Stomach smooth muscle (tissue), 2 donors: ENCODE measurements around the gene HYLS1.

Source experiments
- H3K27ac ChIP-seq: one replicate; pipeline ENCODE4 v1.7.0; 2013; ENCODE audit warnings: mild to moderate bottlenecking, low read length, inconsistent platforms
- H3K27me3 ChIP-seq, 2 donors: one replicate each; pipeline ENCODE4 v1.7.0; 2013; ENCODE audit warnings: low read length in 2 of 2; ENCODE audit not compliant: insufficient read depth in 2 of 2, control insufficient read depth in 1 of 2
- H3K36me3 ChIP-seq, 2 donors: one replicate each; pipeline ENCODE4 v1.7.0; 2013; ENCODE audit warnings: low read length in 2 of 2; ENCODE audit not compliant: control insufficient read depth in 2 of 2, insufficient read depth in 2 of 2
- H3K4me1 ChIP-seq: one replicate; pipeline ENCODE4 v1.7.0; 2013; ENCODE audit warnings: low read length; ENCODE audit not compliant: control insufficient read depth, insufficient read depth
- H3K4me3 ChIP-seq, 2 donors: one replicate each; pipeline ENCODE4 v1.7.0; 2013; ENCODE audit warnings: low read length in 2 of 2
- H3K9ac ChIP-seq, 2 donors: one replicate each; pipeline ENCODE4 v1.7.0; 2013; ENCODE audit warnings: low read length in 2 of 2, mild to moderate bottlenecking in 1 of 2
- H3K9me3 ChIP-seq, 2 donors: one replicate each; pipeline ENCODE4 v1.7.0; 2013; ENCODE audit warnings: low read length in 2 of 2; ENCODE audit not compliant: control insufficient read depth in 2 of 2
- donor health status: healthy.
- donor health status: Pancreatic carcinoma.

Gene HYLS1

GRCh38 chr11:125945011-125945796 is 57.7 kb downstream of the HYLS1 start:
- H3K4me3 ChIP-seq = no peak overlapping the region
- no peak overlapping the region for H3K27ac ChIP-seq
- H3K9ac ChIP-seq = no peak overlapping the region
- no peaks in the 10 kb centered on the region for H3K9me3 ChIP-seq
- no peaks in the 10 kb centered on the region for H3K27me3 ChIP-seq
- H3K4me1 ChIP-seq = peaks cover 6% of the 10 kb centered on the region
- no peaks in the 10 kb centered on the region for H3K36me3 ChIP-seq

DNA sequence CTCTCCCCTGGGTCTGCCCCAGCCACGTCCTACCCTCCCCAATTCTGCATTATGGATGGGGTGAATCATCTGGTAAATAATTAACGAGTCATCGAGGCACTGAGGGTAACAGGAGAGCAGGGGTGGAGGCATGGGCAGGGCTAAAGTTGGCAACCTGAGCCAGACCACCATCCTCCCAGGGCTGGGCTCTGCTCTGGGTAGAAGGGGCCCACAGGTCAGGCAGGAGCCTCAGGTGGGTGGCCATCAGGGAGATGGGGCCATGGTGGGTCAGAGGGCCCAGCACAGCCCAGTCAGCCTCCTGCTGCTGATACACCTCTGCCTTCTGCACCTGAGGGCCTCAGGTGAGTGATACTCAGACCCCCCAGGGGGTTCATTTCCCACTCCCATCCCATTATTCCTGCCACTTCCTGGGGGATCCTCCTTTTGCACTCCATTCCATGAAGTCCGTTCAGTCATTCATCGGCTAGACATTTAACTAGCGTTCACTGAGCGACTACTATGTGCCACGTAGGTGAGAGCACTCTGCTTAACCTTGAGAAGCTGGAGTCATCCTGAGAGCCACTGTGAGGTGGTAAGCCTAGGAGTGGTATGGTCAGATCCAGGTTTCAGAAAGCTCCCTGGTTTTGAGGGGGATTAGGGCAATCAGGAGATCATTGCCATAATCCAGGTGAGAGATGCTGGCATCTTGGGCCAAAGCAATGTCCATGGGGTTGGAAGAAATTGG is 58.5 kb downstream of the HYLS1 start, which contains the start of gene VSIG10L2:
TSS of gene VSIG10L2 (plus strand) at position 248 of the 724 bp plus-strand sequence. CDS start at position 260, 12 bp downstream.
- H3K9ac ChIP-seq = no peak within 1 kb of the TSS
- H3K27me3 ChIP-seq = no peaks in the 10 kb centered on the region
- no peaks in the 10 kb centered on the region for H3K36me3 ChIP-seq
- no peak within 1 kb of the TSS for H3K27ac ChIP-seq
- H3K4me1 ChIP-seq = peaks cover 12% of the 10 kb centered on the region
- no peak within 1 kb of the TSS for H3K4me3 ChIP-seq
- H3K9me3 ChIP-seq = no peaks in the 10 kb centered on the region

- Histone ChIP-seq H3K4me3 (no peak overlapping the region), H3K4me1 (peaks cover 20% of the 10 kb centered on the region), H3K9ac (no peak overlapping the region), H3K27me3 (no peaks in the 10 kb centered on the region), H3K27ac (no peak overlapping the region), H3K9me3 (no peaks in the 10 kb centered on the region), H3K36me3 (no peaks in the 10 kb centered on the region)
Observed at GRCh38 chr11:125946712-125947418, 59.4 kb downstream of the HYLS1 start.

DNA sequence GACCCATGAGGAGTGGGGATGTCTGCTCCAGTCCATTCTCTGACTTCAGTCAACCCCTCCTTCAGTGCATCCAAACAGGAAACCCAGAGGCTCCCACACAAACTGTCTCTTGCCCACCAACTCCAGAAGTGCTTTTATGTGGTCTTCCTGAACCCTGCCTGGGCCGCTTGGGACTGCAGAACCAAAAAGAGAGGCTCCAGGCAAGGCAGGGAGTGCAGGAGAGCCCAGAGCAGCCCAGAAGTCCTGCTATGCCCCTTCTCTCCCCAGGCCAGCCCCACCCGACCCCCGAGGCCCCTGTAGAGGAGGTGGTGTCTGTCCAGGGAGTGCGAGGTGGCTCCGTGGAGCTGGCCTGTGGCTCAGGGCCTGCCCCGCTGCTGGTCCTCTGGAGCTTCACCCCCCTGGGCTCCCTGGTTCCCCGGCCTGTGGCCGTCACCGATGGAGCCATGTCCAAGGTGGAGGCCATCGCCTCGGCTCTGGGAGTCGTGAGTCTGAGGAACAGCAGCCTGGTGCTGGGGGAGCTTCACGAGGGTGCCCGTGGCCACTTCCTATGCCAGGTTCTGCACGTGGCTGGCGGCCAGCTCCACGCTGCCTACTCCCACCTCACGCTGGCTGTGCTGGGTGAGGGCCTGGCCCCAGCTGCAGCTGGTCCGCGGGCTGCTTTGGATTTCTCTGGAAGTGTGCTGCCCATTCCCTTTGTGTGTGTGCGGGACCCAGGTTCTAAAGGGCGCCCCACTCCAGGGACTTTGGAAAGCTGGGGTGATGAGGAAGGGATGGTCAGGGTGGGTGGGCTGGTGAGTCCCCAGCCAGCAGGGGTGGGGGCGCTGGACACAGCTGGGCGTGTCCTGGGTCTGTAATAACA is 60.2 kb downstream of the HYLS1 start:
- Histone ChIP-seq H3K4me1 (peaks cover 21% of the 10 kb centered on the region), H3K4me3 (no peak overlapping the region), H3K27me3 (no peaks in the 10 kb centered on the region), H3K9ac (no peak overlapping the region), H3K27ac (no peak overlapping the region), H3K9me3 (no peaks in the 10 kb centered on the region), H3K36me3 (no peaks in the 10 kb centered on the region)

DNA sequence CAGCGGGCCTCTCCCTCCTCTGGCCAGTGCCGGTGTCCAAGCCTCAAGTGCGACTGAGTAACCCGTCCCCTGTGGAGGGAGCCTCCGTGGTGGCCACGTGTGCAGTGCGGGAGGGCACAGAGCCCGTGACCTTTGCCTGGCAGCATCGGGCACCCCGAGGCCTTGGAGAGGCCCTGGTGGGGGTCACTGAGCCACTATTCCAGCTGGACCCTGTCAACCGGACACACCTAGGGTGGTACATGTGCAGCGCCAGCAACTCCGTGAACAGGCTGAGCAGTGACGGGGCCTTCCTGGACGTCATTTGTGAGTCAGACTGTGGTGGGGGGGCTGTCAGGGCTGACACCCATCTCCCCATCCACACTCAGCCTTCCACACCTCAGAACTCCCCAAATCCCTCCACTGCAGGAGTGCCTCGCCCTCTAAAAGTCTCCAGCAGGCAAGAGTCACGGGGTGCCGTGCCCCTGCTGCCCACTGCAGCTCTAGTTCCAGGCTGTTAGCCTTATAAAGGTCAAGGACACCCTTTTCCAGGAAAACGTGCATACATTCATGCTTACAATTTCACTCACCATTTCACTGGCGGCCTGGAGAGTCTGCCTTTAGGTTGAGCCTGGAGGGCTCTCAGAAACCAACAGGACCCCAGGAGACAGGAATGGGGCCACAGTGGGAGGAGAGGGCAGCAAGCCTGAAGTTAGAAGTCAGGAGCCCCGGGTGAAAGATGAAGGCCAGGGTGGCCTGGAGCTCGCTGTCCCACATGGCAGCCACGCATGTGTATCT is 61.0 kb downstream of the HYLS1 start:
- Histone ChIP-seq H3K27ac (no peak overlapping the region), H3K9ac (no peak overlapping the region), H3K9me3 (no peaks in the 10 kb centered on the region), H3K4me3 (no peak overlapping the region), H3K4me1 (peaks cover 29% of the 10 kb centered on the region), H3K36me3 (no peaks in the 10 kb centered on the region), H3K27me3 (no peaks in the 10 kb centered on the region)

DNA sequence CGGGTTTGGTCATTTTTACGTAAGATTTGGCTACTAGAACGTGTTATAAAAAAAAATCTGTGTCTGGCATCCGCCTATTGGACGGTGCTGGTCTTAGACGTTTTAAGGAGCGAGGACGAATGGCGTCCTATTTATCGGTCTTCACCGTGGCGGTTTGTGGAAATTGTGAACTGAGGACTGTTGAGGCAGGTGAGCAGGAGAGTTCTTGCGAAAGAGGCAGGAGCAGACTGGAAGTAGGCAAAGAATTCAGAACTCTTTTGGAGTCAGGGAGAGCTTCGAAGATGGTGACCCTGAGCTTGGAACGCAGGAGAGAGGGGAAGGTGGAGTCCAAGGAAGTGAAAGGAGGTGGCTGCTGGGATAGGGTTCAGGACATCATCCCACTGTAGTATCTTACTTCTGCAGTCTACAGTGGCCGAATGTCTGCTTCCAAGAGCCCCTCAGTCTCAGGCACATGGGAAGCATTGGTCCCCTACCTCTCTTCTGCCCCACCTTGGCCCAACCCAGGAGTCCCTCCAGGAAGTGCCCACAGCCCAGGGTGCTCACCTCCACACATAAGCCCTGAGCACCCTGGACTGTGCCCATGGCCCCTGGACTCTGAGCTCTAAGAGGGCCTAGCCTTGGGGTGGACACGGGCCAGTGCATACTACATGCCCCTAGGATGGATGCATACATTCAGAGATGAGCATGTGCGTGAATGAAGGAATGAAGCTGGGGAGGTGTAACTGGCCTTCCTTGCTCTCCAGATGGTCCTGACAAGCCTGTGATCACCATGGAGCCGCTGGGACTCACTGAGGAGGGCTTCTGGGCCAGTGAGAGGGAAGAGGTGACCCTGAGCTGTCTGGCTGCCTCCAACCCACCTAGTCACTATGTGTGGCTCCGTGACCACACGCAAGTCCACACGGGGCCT is 62.1 kb downstream of the HYLS1 start:
- Histone ChIP-seq H3K4me3 (no peak overlapping the region), H3K27me3 (no peaks in the 10 kb centered on the region), H3K9me3 (no peaks in the 10 kb centered on the region), H3K27ac (no peak overlapping the region), H3K4me1 (peaks cover 32% of the 10 kb centered on the region), H3K36me3 (no peaks in the 10 kb centered on the region), H3K9ac (no peak overlapping the region)

GRCh38 chr11:125950178-125950490 is 62.7 kb downstream of the HYLS1 start:
- Histone ChIP-seq H3K4me3 (no peak overlapping the region), H3K27ac (no peak overlapping the region), H3K27me3 (no peaks in the 10 kb centered on the region), H3K9me3 (no peaks in the 10 kb centered on the region), H3K9ac (no peak overlapping the region), H3K36me3 (no peaks in the 10 kb centered on the region), H3K4me1 (peaks cover 32% of the 10 kb centered on the region)
